ENCODE results near the gene SLC12A3.

SLC12A3 gene

DNA sequence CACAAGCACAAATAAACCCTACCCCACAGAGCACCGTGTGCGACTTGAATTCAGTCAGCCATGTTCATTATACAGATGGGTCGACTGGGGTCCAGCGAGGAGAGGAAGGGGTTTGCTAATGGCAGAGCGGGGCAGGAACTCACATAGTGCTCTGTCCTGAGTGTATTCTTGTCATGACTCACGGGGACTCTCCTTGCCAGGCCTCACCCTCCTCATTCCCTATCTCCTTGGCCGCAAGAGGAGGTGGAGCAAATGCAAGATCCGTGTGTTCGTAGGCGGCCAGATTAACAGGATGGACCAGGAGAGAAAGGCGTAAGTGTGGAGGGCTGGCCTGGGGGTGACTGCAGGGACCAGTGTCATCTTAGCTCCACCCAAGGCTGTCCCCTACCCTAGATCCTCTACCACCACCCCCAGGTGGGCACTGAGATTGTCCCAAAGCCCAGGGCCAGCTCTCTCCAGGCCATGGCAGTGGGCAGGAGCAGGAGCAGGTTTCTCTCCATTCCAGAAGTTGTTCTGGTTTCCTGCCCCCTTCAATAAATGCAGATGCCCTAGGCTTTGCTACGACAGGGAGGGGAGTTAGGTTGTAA lies 29.4 kb downstream of the SLC12A3 start:
- no peak for DNase-seq

- DNase-seq, result no peak
Measured at GRCh38 chr16:56895813-56896212, 30.8 kb downstream of the SLC12A3 start.

GRCh38 chr16:56896244-56896643 lies 31.2 kb downstream of the SLC12A3 start:
- no peak for DNase-seq

DNA sequence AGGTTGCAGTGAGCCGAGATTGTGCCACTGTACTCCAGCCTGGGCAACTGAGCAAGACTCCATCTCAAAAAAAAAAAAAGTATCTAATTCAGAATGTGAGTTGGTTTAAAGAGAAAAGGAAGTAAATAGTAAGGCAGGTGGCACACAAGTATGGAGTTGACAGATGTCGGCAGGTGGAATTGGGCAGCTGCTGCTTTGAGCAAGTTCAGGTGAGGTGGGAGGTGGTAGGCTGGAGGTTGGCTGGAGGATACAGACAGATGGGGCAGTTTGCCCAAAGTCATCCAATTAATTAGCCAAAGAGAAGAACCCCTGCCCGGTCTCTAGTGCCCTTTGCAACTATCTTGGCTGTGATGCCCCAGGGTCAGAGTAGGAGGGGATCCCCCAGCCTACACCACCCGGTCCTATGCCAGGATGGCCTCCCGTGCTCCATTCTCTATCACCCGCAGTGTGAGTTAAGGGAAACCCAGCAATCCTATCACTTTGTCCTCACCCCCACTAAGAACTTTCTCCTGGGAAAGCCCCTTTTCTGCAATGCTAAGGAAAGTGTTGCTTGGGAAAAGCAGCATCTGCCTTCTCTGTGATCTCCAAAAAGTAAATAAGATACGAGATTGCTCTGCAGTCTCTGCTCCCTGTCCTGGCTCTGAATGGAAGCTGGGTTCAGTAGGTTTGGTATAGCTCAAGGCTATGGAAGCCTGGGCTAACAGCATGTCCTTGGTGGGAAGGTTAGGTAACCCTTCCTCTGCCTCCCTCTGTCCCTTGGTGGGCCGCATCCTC lies 32.2 kb downstream of the SLC12A3 start:
- DNase-seq, result no peak

DNA sequence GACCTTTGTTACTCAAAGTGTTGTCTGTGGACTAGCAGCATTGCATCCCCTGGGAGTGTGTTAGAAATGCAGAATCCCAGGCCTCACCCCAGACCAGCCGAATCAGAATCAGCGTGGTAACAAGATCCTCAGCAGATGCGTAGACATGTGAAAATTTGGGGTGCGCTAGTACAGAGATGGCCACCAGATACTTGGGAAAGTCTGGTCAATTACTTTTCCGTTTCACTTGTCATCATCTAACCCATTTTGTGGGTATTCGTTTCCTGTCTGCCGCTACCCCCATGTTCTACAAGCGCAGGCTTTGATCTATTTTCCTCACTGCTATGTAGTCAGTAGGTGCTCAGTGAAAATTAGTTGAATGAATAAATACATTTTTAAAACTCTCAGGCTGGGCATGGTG lies 33.8 kb downstream of the SLC12A3 start:
- DNase-seq, result no peak

DNA sequence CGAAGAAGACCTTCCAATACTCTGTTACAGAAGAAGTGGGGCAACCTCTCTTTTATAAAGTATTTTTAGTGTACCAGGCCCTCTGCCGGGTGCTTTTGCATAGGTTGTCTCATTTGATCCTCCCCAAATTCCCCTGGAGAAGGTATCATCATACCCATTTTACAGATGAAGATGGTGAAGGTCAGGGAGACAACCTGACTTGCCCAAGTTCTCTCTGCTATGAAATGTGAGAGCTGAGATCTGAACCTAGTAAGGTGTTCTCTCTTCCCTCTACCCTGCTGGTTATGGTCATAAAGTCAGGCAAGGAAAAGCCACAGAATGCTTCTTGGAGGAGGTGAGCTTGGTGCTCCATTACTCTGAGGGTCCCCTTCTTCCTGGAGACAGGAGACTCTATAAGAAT lies 38.9 kb downstream of the SLC12A3 start:
- DNase-seq, result no peak

- no peak for DNase-seq
Measured at GRCh38 chr16:56907401-56907800, 42.4 kb downstream of the SLC12A3 start.

GRCh38 chr16:56909527-56909979 lies 44.5 kb downstream of the SLC12A3 start:
- no peak for DNase-seq

GRCh38 chr16:56910112-56910511 lies 45.1 kb downstream of the SLC12A3 start:
- DNase-seq, result no peak

- no peak for DNase-seq
Measured at GRCh38 chr16:56910654-56911539, 45.9 kb downstream of the SLC12A3 start.

GRCh38 chr16:56911771-56912571 lies 47.0 kb downstream of the SLC12A3 start:
- DNase-seq, result no peak

DNA sequence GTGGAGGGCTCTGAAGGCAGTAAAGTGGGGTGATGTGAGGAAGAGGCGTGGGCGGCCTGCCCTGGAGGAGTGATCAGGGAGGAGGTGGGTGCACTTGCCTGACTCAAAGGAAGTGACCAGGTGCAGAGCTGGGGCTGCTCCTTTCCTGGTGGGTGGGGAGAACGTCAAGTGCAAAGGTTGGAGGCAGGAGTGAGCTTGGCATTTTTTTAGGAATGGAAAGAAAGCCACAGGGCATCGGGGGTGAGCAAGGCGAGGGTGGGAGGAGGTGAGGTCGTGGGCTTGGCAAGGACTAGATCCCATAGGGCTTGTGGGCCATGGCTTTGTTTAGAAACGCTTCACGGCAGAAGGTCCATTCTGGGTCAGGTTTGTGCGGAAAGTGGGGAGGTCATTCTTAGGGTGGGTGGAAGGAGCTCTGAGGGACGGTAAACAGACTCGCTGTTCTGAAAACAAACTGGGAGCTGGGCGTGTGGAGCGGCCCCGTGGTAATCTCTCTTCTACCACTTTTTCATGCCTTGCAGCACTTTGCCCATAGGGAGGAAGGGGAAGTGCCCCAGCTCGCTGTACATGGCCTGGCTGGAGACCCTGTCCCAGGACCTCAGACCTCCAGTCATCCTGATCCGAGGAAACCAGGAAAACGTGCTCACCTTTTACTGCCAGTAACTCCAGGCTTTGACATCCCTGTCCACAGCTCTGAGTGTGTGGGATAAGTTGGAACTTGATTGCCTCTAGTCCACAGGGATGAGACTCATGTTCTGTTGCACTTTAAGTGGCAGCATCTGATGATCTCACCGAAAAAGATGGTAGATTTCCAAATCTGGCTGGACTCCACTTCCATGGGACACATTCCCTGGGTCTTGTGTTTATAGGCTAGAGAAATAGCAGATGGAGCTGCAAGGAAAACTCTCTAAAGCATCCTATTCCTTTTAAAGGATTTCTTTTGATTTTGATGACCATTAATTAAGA lies 48.0 kb downstream of the SLC12A3 start:
- DNase-seq, result no peak

- no peak for DNase-seq
Measured at GRCh38 chr16:56914896-56915295, 49.9 kb downstream of the SLC12A3 start.

DNA sequence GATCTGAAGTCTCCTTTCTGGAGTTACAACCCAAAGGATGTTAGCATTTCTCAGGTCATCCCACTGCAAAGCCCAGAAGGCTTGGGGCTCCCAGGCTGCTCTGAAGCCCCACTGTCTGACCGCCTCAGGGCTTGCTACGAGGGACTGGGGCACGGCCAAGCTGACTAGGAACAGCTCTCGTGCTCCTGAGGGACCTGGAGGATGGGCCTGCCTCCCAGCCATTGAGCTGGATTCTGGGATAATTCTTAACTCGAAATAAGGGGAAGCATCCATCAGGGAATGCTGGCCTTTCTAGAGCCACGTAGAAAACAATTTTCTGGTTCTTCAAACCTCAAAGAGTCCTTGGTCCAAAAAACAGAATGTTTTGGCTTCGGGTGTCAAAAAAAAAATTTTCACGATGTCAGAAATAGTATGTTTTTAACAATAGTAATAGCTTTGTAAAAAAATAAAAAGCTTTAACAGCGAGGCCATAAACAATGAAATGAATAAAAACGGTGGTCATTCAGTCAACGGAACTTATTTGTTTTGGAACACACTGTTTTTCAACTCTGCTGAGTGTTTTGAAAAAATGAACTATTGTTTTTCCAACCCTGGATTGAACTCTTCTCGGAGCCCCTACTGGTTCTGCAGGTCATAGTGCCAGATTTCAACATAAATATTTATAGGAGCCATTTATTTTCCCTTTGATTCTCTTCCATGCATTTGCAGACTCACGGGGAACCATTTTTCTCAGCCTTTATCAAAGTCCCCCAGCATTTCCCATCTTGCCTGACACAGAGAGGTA lies 50.5 kb downstream of the SLC12A3 start:
- DNase-seq, result no peak

DNA sequence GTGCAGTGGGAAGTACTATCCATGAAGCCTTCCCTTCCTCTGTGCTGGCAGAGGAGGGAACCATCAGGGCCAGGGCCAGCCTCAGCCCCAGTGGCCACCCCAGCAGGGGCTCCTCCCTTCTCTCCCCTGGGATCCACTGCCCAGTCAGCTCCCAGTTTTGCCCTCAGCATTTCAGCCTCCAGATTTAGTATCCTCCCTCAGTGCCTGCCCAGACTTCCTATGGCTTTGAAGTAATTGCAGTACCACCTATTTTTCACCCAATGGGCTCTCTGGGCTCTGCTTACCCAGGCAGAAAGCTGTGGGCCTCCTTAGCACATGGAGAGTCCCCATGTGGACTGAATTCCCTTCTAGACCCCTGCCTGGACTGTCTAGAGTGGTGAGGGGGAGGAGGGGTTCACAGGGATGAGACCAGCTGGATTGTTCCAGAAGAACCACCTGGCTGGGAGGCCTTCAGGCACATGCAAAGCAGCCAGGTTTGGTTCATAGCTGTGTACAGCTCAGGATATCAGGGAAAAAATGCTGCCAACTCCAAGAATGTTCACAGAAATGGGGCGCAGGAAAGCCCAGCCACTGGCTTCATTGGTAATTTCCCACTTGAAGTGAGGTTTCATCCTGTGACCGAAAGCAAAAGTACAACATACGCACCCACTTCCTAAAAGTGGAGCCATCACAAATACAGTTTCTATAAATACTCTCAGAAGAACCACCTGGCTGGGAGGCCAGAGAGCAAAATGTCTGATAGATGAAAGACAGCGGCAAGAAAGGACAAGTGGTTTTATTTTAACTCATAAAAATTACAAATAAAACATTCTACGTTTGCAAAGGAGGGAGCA lies 51.8 kb downstream of the SLC12A3 start:
- DNase-seq, result no peak

- DNase-seq, result no peak
Measured at GRCh38 chr16:56918467-56919012, 53.5 kb downstream of the SLC12A3 start.

- DNase-seq, result no peak
Measured at GRCh38 chr16:56919099-56919800, 54.2 kb downstream of the SLC12A3 start.

- DNase-seq, result no peak
Measured at GRCh38 chr16:56921571-56921970, 56.6 kb downstream of the SLC12A3 start.

Measured in NCI-H187 (cell line).